Activated CD4-positive, alpha-beta T cell treated with anti-CD3 and anti-CD28 coated beads for 36 hours (primary cell): ENCODE results near the gene HARS1. TPM values are rescaled to one million over a fixed set of nuclear protein-coding genes. Genes with fewer than 3 reads are reported as not detected.
"Not testable (repeated sequence)": the region's sequence is repeated elsewhere in the genome, so short reads cannot be mapped to it uniquely, and the experiment has no call there.

Experiments
- ATAC-seq: fragments of 200-7000 bp; cut with Tn5 transposase; one replicate; pipeline ENCODE4 v1.10.0; 2021; ENCODE audit warnings: mild to moderate bottlenecking, moderate library complexity
- CTCF ChIA-PET: fragments of 350-600 bp; sonication (Branson Sonifier 250); formaldehyde crosslinking; loops from one replicate; lab custom pipeline; 2021; ENCODE audit warnings: antibody characterized with exemption; lab: Charles Lee
- POLR2A ChIA-PET: fragments of 350-600 bp; sonication (Branson Sonifier 250); formaldehyde crosslinking; loops from one replicate; lab custom pipeline; 2021; ENCODE audit warnings: antibody characterized with exemption, inconsistent platforms; lab: Charles Lee
- DNase-seq: peaks from one replicate; pipeline ENCODE4 v3.0.0-alpha.2; 2020
- H3K27ac Mint-ChIP-seq: one replicate; pipeline ENCODE4 v1.8.0; 2021; ENCODE audit warnings: mixed read lengths
- H3K27me3 Mint-ChIP-seq: one replicate; pipeline ENCODE4 v1.8.0; 2021; ENCODE audit warnings: mixed read lengths
- H3K36me3 Mint-ChIP-seq: one replicate; pipeline ENCODE4 v1.8.0; 2021; ENCODE audit warnings: low read depth, mixed read lengths
- H3K4me1 Mint-ChIP-seq: one replicate; pipeline ENCODE4 v1.8.0; 2021; ENCODE audit warnings: mixed read lengths
- H3K4me3 Mint-ChIP-seq: one replicate; pipeline ENCODE4 v1.8.0; 2021; ENCODE audit warnings: mild to moderate bottlenecking, moderate library complexity, mixed read lengths
- H3K9me3 Mint-ChIP-seq: one replicate; pipeline ENCODE4 v1.8.0; 2021; ENCODE audit warnings: low read depth, mixed read lengths
- intact Hi-C, 2 experiments: fragments of 100-400 bp; cut with DNase I in 1 of 2; cut with micrococcal nuclease in 1 of 2; formaldehyde crosslinking; loops; one replicate each; pipeline versions ENCODE4 v1.14.2 to v1.15.1; 2022 to 2024; cut with DNase I, micrococcal nuclease
- total RNA-seq, 2 experiments: library from RNA; stranded (reverse); gene quantifications; one replicate each; pipeline ENCODE4 v1.2.3, GENCODE V29; 2021

HARS1 gene
- total RNA-seq, 2 experiments from 2014 or later, result 83.3 to 91.0 TPM

GRCh38 chr5:140634103-140634502, 57.1 kb downstream of the HARS1 start:
- H3K36me3 Mint-ChIP-seq, result no peaks in the 10 kb centered on the region
- H3K27me3 Mint-ChIP-seq, result peaks cover 12% of the 10 kb centered on the region
- no peak overlapping the region for H3K4me3 Mint-ChIP-seq
- ATAC-seq (no peak), DNase-seq (no peak)
- no peak overlapping the region for H3K27ac Mint-ChIP-seq
- no peaks in the 10 kb centered on the region for H3K9me3 Mint-ChIP-seq
- peaks cover 41% of the 10 kb centered on the region for H3K4me1 Mint-ChIP-seq
- intact Hi-C loops, result loop anchor here in 1 of 2 experiments (2.0 kb wide), 1 partner anchor 271 kb away; no protein-coding TSS in a partner anchor
- CTCF ChIA-PET, result interaction anchor here (0.8 to 2.3 kb wide), 9 partner anchors 11 to 169 kb away, joined by 3 to 13 read pairs (median 6); partner anchors contain the start of genes EIF4EBP3, IK and NDUFA2
- POLR2A ChIA-PET, result no interaction called here

DNA sequence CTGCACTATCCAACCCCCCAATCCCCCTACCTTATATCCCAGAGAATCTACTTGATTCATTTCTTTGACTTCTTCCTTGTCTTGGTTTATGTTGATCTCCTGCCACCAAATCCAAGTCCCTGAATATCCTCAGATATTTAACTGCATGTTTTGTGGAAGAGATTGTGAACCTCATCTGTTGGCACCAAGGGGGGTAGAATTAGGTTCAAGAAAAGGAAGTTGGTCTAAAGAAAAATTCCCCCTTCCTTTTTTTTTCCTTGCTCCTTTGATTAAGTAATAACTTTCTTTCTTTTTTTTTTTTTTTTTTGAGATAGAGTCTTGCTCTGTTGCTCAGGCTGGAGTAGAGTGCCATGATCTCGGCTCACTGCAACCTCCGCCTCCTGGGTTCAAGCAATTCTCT, 57.7 kb downstream of the HARS1 start:
- CTCF ChIA-PET, result interaction anchor here (0.5 to 1.3 kb wide), 2 partner anchors 48 to 270 kb away, joined by 3 to 6 read pairs; no protein-coding TSS in a partner anchor
- peaks cover 12% of the 10 kb centered on the region for H3K27me3 Mint-ChIP-seq

DNA sequence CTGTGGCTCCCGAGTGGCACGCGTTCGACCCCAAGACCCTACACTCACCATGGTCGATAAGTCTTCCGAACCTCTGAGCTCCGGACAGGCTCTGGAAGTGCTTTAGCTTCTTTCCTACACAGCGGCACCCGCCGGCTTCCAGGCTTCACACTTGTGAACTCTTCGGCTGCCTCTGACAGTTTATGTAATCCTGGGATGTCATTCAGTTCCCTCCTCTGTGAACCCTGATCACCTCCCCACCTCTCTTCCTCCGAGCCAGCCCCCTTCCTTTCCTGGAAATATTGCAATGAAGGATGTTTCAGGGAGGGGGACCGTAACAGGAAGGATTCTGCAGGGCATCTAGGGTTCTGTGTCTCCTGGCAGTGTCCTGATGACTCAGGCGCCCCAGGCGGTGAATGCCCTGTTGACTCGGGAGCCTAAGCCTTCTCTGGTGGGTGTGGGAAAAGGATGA, 58.1 kb downstream of the HARS1 start, which contains the start of gene CD14:
CD14 (minus strand) TSS at position 155 of the 451 bp plus-strand sequence; CDS start at position 51, 104 bp downstream.
- Mint-ChIP-seq H3K4me1 (peaks cover 31% of the 10 kb centered on the region), H3K4me3 (peak within 1 kb of the TSS; percentile 74), H3K36me3 (no peaks in the 10 kb centered on the region), H3K9me3 (no peaks in the 10 kb centered on the region), H3K27ac (peak within 1 kb of the TSS; percentile 73), H3K27me3 (peaks cover 14% of the 10 kb centered on the region)
- intact Hi-C loops, result no loop called here
- peak; percentile 3 for ATAC-seq
- ChIA-PET POLR2A (interaction anchor here (0.7 to 1.1 kb wide), 2 partner anchors 68 to 84 kb away, joined by 3 to 4 read pairs; no protein-coding TSS in a partner anchor), CTCF (interaction anchor here (0.5 to 2.0 kb wide), 8 partner anchors 14 to 290 kb away, joined by 3 to 6 read pairs (median 5); partner anchors contain the start of genes EIF4EBP3, IK and NDUFA2)
- DNase-seq, result peak; percentile 33

More for the DNA sequence above, 57.7 kb downstream of the HARS1 start:
- POLR2A ChIA-PET, result no interaction called here
- H3K9me3 Mint-ChIP-seq, result no peaks in the 10 kb centered on the region
- intact Hi-C loops, result no loop called here
- ATAC-seq, result no peak
- H3K4me1 Mint-ChIP-seq, result peaks cover 35% of the 10 kb centered on the region
- peak overlapping the region; percentile 74 for H3K4me3 Mint-ChIP-seq
- DNase-seq, result no peak
- no peak overlapping the region for H3K27ac Mint-ChIP-seq
- no peaks in the 10 kb centered on the region for H3K36me3 Mint-ChIP-seq

DNA sequence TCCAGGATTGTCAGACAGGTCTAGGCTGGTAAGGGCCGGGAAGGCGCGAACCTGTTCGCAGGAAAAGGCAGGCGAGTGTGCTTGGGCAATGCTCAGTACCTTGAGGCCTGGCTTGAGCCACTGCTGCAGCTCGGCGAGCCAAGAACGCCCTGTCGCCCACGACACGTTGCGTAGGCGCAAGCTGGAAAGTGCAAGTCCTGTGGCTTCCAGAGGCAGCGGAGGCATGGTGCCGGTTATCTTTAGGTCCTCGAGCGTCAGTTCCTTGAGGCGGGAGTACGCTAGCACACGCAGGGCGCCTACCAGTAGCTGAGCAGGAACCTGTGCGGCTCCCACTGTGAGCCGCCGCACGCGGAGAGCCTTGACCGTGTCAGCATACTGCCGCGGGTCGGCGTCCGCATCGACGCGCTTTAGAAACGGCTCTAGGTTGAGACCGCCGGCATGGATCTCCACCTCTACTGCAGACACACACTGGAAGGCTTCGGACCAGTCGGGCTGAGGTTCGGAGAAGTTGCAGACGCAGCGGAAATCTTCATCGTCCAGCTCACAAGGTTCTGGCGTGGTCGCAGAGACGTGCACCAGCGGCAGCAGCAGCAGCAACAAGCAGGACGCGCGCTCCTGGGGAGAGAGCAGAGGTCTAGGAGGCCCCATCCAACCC, 58.7 kb downstream of the HARS1 start:
- Mint-ChIP-seq H3K4me3 (peak overlapping the region; percentile 74), H3K27ac (peak overlapping the region; percentile 73), H3K4me1 (peaks cover 31% of the 10 kb centered on the region), H3K36me3 (no peaks in the 10 kb centered on the region), H3K27me3 (peaks cover 14% of the 10 kb centered on the region), H3K9me3 (no peaks in the 10 kb centered on the region)
- DNase-seq (peak; percentile 69), ATAC-seq (peak; percentile 67)
- CTCF ChIA-PET, result interaction anchor here (0.7 to 2.0 kb wide), 10 partner anchors 11 to 289 kb away, joined by 3 to 6 read pairs (median 4); partner anchors contain the start of genes EIF4EBP3, IK and NDUFA2
- intact Hi-C loops, result loop anchor here in 1 of 2 experiments (1.0 kb wide), 1 partner anchor 68 kb away; the partner anchor contains the start of genes APBB3 and SLC35A4
- POLR2A ChIA-PET, result interaction anchor here (0.7 to 1.2 kb wide), 3 partner anchors 67 to 83 kb away, joined by 3 to 4 read pairs (median 3); no protein-coding TSS in a partner anchor

- H3K9me3 Mint-ChIP-seq, result no peaks in the 10 kb centered on the region
- peaks cover 31% of the 10 kb centered on the region for H3K4me1 Mint-ChIP-seq
- peaks cover 14% of the 10 kb centered on the region for H3K27me3 Mint-ChIP-seq
- POLR2A ChIA-PET, result interaction anchor here (1.1 to 1.2 kb wide), 2 partner anchors 67 to 79 kb away, joined by 3 to 4 read pairs; no protein-coding TSS in a partner anchor
- intact Hi-C loops, result loop anchor here in 1 of 2 experiments (1.0 kb wide), 1 partner anchor 68 kb away; the partner anchor contains the start of genes APBB3 and SLC35A4
- CTCF ChIA-PET, result interaction anchor here (0.8 to 2.0 kb wide), 7 partner anchors 12 to 280 kb away, joined by 3 to 6 read pairs (median 4); partner anchors contain the start of genes IK and NDUFA2
- peak; percentile 44 for ATAC-seq
- H3K4me3 Mint-ChIP-seq, result peak overlapping the region; percentile 74
- H3K27ac Mint-ChIP-seq, result no peak overlapping the region
- DNase-seq, result peak; percentile 63
- H3K36me3 Mint-ChIP-seq, result no peaks in the 10 kb centered on the region
Observed at GRCh38 chr5:140631831-140632365, 59.3 kb downstream of the HARS1 start.

DNA sequence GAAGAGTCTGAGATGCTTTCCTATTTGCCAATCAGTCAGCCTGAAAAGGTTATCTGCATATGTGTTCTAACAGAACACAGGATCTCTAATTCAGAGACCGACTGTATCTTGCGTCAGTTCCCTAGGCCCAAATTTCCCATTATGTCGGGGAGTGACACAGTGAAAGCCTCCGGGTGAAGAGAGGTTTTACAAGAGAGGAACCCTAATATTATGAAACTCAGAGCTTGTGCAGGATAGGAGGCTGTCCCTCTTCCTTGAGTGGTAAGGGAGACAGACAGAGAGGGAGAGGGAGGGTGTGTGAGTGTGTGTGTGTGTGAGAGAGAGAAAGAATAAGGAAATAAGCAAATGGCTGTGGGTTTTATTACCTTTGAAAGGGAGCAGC, 60.1 kb downstream of the HARS1 start:
- no peak overlapping the region for H3K27ac Mint-ChIP-seq
- peaks cover 31% of the 10 kb centered on the region for H3K4me1 Mint-ChIP-seq
- ChIA-PET CTCF (interaction anchor here (0.9 to 2.0 kb wide), 3 partner anchors 8 to 66 kb away, joined by 3 to 6 read pairs (median 5); partner anchors contain the start of genes IK, NDUFA2 and TMCO6), POLR2A (no interaction called here)
- no peaks in the 10 kb centered on the region for H3K36me3 Mint-ChIP-seq
- ATAC-seq, result no peak
- no peak for DNase-seq
- H3K4me3 Mint-ChIP-seq, result no peak overlapping the region
- no peaks in the 10 kb centered on the region for H3K9me3 Mint-ChIP-seq
- peaks cover 14% of the 10 kb centered on the region for H3K27me3 Mint-ChIP-seq
- intact Hi-C loops, result no loop called here

DNA sequence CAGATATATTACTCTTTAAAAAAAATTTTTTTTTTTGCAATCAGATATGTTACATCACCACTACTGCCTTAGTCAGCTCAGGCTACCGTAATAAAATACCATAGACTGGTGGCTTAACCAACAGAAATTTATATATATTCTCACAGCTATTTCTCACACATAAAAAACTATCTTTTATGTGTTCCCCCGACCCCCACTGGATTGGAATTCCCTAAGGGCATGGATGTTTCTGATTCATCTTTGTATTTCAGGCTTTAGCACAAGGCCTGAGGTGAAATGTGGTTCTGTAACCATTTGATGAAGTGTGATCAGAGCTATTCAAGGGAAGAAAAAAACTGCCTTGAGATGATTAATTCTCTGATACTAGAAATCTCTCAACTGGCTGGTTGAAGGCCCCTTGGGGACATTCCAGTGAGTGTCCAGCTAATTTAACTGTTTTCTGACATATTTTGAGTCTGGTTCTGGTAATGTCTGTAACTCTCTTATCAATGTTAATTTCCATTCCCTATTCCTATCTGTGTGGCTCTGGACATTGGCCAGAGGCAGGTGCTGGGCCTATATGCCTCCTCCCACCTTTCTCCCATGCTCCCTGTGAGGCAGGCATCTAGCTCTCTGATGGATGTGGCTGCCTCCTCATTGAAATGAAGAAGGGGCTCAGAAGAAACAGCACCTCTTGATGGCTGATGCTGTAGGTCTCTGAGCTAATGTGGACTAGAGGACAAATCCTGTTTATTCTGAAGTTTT, 60.7 kb downstream of the HARS1 start:
- Mint-ChIP-seq H3K27ac (no peak overlapping the region), H3K27me3 (peaks cover 14% of the 10 kb centered on the region), H3K4me3 (no peak overlapping the region), H3K4me1 (peaks cover 28% of the 10 kb centered on the region), H3K9me3 (no peaks in the 10 kb centered on the region), H3K36me3 (no peaks in the 10 kb centered on the region)
- DNase-seq, result no peak
- CTCF ChIA-PET, result interaction anchor here (0.7 to 1.0 kb wide), 3 partner anchors 8 to 77 kb away, joined by 3 to 6 read pairs (median 3); partner anchors contain the start of gene TMCO6
- intact Hi-C loops, result no loop called here
- POLR2A ChIA-PET, result interaction anchor here (0.6 kb wide), 1 partner anchor 105 kb away, joined by 3 read pairs; no protein-coding TSS in a partner anchor
- no peak for ATAC-seq

- H3K4me3 Mint-ChIP-seq, result no peak overlapping the region
- peaks cover 18% of the 10 kb centered on the region for H3K4me1 Mint-ChIP-seq
- intact Hi-C loops, result no loop called here
- no peaks in the 10 kb centered on the region for H3K9me3 Mint-ChIP-seq
- no peak overlapping the region for H3K27ac Mint-ChIP-seq
- ATAC-seq (no peak), DNase-seq (no peak)
- H3K36me3 Mint-ChIP-seq, result no peaks in the 10 kb centered on the region
- H3K27me3 Mint-ChIP-seq, result peaks cover 12% of the 10 kb centered on the region
- CTCF ChIA-PET, result interaction anchor here (0.7 kb wide), 1 partner anchor 379 kb away, joined by 4 read pairs; no protein-coding TSS in a partner anchor
- POLR2A ChIA-PET, result no interaction called here
Observed at GRCh38 chr5:140628711-140629110, 62.5 kb downstream of the HARS1 start.

DNA sequence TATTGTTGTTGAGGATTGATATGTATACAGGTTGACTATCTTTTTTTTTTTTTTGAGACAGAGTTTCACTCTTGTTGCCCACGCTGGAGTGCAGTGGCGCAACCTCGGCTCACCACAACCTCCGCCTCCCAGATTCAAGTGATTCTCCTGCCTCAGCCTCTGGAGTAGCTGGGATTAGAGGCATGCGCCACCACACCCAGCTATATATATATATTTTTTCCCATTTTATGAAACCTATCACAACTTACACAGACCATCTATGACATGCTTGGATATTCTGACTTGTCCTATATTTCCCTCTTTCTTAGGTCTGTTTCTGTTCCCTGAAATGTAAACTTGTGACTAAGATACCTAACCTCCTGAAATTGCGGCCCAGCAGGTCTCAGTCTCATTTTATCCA, 63.2 kb downstream of the HARS1 start:
- POLR2A ChIA-PET, result no interaction called here
- H3K4me3 Mint-ChIP-seq, result no peak overlapping the region
- H3K36me3 Mint-ChIP-seq, result no peaks in the 10 kb centered on the region
- intact Hi-C loops, result no loop called here
- ATAC-seq (no peak), DNase-seq (no peak)
- no peaks in the 10 kb centered on the region for H3K9me3 Mint-ChIP-seq
- CTCF ChIA-PET, result interaction anchor here (0.8 kb wide), 1 partner anchor 62 kb away, joined by 3 read pairs; no protein-coding TSS in a partner anchor
- no peak overlapping the region for H3K27ac Mint-ChIP-seq
- peaks cover 12% of the 10 kb centered on the region for H3K4me1 Mint-ChIP-seq
- peaks cover 9% of the 10 kb centered on the region for H3K27me3 Mint-ChIP-seq

- POLR2A ChIA-PET, H3K4me3 Mint-ChIP-seq, H3K9me3 Mint-ChIP-seq, intact Hi-C loops, DNase-seq, H3K4me1 Mint-ChIP-seq, H3K36me3 Mint-ChIP-seq, H3K27ac Mint-ChIP-seq, H3K27me3 Mint-ChIP-seq, ATAC-seq: not testable (repeated sequence)
- CTCF ChIA-PET, result interaction anchor here (0.6 to 1.1 kb wide), 2 partner anchors 273 to 386 kb away, joined by 3 read pairs; no protein-coding TSS in a partner anchor
Observed at GRCh38 chr5:140624886-140625285, 66.3 kb downstream of the HARS1 start.
